HepG2 (cell line): Measurements from ENCODE around the gene IFI30.

Experiments used
- NFE2L2 ChIP-seq: fragments of 150-350 bp; IDR thresholded peaks from 2 replicates; pipeline ENCODE4 v1.6.1; 2014; ENCODE audit warnings: low read length
- POLR2AphosphoS2 ChIP-seq: IDR thresholded peaks from 2 replicates; pipeline ENCODE4 v1.6.1; 2011; ENCODE audit warnings: low read depth, low read length, improper control_type of control experiment
- TBL1XR1 ChIP-seq: fragments of 150-350 bp; IDR thresholded peaks from 2 replicates; pipeline ENCODE4 v1.6.1; 2014; ENCODE audit warnings: borderline replicate concordance, low read length; ENCODE audit not compliant: partially characterized antibody
- TCF12 ChIP-seq, 2 experiments: fragments of 450-650 bp in 1 of 2; sonication (generic) in 1 of 2; formaldehyde crosslinking in 1 of 2; IDR thresholded peaks; 2 replicates each; pipeline versions ENCODE4 v1.6.1 to v1.8.0; 2017 to 2022; ENCODE audit warnings: antibody characterized with exemption in 1 of 2, mild to moderate bottlenecking in 1 of 2, missing genetic modification reagents in 1 of 2, moderate library complexity in 1 of 2
- ZBTB34 ChIP-seq: sonication (generic); formaldehyde crosslinking; IDR thresholded peaks from 2 replicates; pipeline ENCODE4 v1.8.0; 2022; ENCODE audit warnings: mild to moderate bottlenecking, missing genetic modification reagents
- ZFP36 ChIP-seq: fragments of 150-350 bp; IDR thresholded peaks from 2 replicates; pipeline ENCODE4 v1.6.1; 2018; ENCODE audit warnings: borderline replicate concordance, low read length, low read depth; ENCODE audit not compliant: partially characterized antibody
- ZNF121 ChIP-seq: sonication (generic); formaldehyde crosslinking; IDR thresholded peaks from 2 replicates; pipeline ENCODE4 v1.5.0; 2020; ENCODE audit warnings: mild to moderate bottlenecking, missing genetic modification reagents
- ZNF512 ChIP-seq: sonication (generic); formaldehyde crosslinking; IDR thresholded peaks from 2 replicates; pipeline ENCODE4 v1.4.0; 2020; ENCODE audit warnings: mild to moderate bottlenecking, missing genetic modification reagents
- ZNF776 ChIP-seq: sonication (generic); formaldehyde crosslinking; IDR thresholded peaks from 2 replicates; pipeline ENCODE4 v1.4.0; 2020; ENCODE audit warnings: mild to moderate bottlenecking, missing genetic modification reagents

GRCh38 chr19:18171605-18172327 is 1.8 kb upstream of the IFI30 start:
- TF ChIP-seq TCF12 (IDR thresholded peaks at IDR 0.05): no peak
- TF ChIP-seq TCF12 (CRISPR knock-in tag; IDR thresholded peaks at IDR 0.05): no peak
- TF ChIP-seq POLR2AphosphoS2: no peak
- TF ChIP-seq ZBTB34 (CRISPR knock-in tag): no peak
- TF ChIP-seq ZNF512 (CRISPR knock-in tag): no peak
- no peak for TF ChIP-seq NFE2L2
- no peak for TF ChIP-seq ZNF776
- no peak for TF ChIP-seq ZNF121 (CRISPR knock-in tag)
- TF ChIP-seq ZFP36: no peak
- no peak for TF ChIP-seq TBL1XR1
